Stomach (tissue), 4 donors: ENCODE measurements around the gene WDR20.

Source experiments
- EP300 ChIP-seq: sonication (generic); formaldehyde crosslinking; IDR thresholded peaks from one replicate; pipeline ENCODE4 v1.6.1; 2017; ENCODE audit warnings: antibody characterized with exemption
- POLR2A ChIP-seq, 4 donors: fragments of 450-650 bp; IDR thresholded peaks; one replicate each; pipeline ENCODE4 v1.6.1; 2016; ENCODE audit warnings: antibody characterized with exemption in 4 of 4, control low read depth in 2 of 4, mild to moderate bottlenecking in 1 of 4, moderate library complexity in 1 of 4
- POLR2AphosphoS5 ChIP-seq, 3 donors: sonication (generic); formaldehyde crosslinking; IDR thresholded peaks; one replicate each; pipeline ENCODE4 v1.6.1; 2016; ENCODE audit warnings: antibody characterized with exemption in 3 of 3
- TF ChIP-seq, protein P1 (sequence below), 7 experiments: fragments of 450-650 bp in 4 of 7; fragments of 200-600 bp in 3 of 7; sonication (generic) in 3 of 7; IDR thresholded peaks; one replicate each; pipeline ENCODE4 v1.5.1; 2016 to 2019; ENCODE audit warnings: antibody characterized with exemption in 7 of 7, control low read depth in 2 of 7, mild to moderate bottlenecking in 1 of 7

DNA sequence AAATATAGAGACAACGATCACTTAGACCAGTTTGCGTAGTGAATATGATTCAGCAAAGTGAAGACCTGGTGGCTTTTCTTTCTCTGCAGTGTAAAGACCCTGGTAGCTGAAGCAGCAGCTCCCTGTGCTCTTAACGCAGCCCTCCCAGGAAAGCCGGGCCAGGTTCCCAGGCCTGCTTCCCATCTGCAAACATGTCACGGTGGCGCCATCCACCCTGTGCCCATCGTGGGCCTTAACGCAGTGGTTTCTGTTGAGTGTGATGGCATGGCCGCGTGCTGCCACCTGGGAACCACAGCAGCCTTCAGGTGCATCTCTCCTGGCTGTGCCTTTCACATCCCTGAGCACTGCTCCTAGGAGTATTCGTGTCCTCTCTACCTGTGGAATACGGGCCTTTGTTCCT lies 71.5 kb downstream of the WDR20 start:
- TF ChIP-seq POLR2AphosphoS5 (IDR thresholded peaks at IDR 0.05): no peak
- TF ChIP-seq POLR2A (IDR thresholded peaks at IDR 0.05): no peak
- TF ChIP-seq, protein P1, sequence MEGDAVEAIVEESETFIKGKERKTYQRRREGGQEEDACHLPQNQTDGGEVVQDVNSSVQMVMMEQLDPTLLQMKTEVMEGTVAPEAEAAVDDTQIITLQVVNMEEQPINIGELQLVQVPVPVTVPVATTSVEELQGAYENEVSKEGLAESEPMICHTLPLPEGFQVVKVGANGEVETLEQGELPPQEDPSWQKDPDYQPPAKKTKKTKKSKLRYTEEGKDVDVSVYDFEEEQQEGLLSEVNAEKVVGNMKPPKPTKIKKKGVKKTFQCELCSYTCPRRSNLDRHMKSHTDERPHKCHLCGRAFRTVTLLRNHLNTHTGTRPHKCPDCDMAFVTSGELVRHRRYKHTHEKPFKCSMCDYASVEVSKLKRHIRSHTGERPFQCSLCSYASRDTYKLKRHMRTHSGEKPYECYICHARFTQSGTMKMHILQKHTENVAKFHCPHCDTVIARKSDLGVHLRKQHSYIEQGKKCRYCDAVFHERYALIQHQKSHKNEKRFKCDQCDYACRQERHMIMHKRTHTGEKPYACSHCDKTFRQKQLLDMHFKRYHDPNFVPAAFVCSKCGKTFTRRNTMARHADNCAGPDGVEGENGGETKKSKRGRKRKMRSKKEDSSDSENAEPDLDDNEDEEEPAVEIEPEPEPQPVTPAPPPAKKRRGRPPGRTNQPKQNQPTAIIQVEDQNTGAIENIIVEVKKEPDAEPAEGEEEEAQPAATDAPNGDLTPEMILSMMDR (IDR thresholded peaks at IDR 0.05): no peak
- TF ChIP-seq EP300: no peak
